ENCODE data around the gene ABCB8.
"Not testable (repeated sequence)": the region's sequence is repeated elsewhere in the genome, so short reads cannot be mapped to it uniquely, and the experiment has no call there.

ABCB8 gene

DNA sequence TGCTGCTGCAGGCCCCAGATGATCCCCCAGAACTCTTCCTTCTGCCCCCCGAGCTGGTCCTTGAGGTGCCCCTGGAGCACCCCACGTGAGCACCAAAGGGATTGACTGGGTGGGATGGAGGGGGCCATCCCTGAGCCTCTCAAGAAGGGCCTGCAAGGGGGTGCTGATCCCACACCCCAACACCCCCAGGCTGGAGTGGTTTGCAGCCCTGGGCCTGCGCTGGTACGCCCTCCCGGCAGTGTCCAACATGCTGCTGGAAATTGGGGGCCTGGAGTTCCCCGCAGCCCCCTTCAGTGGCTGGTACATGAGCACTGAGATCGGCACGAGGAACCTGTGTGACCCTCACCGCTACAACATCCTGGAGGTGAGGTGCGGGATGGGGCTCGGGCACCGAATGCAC is 29.2 kb upstream of the ABCB8 start:
- no peak for DNase-seq

DNA sequence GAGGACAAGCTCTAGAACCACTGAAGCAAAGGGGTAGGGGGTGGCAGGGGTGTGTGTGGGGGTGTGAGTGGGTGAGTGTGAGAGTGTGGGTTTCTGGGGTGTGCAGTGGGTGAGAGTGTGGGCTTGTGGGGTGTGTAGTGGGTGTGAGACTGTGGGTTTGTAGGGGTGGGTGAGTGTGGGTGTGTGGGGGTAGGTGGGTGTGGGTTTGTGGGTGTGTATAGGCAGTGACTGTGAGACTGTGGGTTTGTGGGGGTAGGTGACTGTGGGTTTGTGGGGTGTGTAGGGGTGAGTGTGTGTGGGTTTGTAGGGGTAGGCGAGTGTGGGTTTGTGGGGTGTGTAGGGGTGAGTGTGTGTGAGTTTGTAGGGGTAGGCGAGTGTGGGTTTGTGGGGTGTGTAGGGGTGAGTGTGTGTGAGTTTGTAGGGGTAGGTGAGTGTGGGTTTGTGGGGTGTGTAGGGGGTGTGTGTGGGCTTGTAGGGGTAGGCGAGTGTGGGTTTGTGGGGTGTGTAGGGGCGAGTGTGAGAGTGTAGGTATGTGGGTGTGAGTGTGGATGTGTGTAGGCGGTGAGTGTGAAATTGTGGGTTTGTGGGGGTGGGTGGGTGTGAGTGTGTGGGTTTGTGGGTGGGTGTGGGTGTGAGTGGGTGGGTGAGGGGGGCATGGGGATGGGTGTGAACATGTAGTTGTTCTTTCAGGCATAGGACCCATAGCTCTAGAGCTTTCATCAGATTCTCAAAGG is 28.6 kb upstream of the ABCB8 start:
- DNase-seq = no peak

GRCh38 chr7:151000897-151001495 is 27.3 kb upstream of the ABCB8 start:
- no peak for DNase-seq

GRCh38 chr7:151001546-151001945 is 26.7 kb upstream of the ABCB8 start:
- DNase-seq = no peak

DNA sequence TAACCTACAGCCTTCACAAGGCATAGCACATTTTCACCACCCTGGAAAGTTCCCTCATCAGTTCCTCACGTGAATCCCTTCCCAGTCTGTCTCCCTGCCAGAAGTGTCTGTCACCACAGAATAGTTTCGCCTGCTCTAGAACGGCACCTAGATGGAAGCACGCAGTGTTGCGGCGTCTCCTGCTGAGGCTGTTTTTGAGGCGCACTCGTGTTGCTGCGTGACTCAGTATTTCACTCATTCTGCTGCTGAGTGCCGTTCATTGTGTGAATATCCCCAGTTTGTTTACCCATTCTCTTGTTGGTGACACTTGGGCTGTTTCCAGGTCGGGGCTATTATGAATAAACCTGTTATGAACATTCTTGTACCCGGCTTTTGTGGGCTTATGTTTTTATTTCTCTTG is 24.7 kb upstream of the ABCB8 start:
- no peak for DNase-seq

DNA sequence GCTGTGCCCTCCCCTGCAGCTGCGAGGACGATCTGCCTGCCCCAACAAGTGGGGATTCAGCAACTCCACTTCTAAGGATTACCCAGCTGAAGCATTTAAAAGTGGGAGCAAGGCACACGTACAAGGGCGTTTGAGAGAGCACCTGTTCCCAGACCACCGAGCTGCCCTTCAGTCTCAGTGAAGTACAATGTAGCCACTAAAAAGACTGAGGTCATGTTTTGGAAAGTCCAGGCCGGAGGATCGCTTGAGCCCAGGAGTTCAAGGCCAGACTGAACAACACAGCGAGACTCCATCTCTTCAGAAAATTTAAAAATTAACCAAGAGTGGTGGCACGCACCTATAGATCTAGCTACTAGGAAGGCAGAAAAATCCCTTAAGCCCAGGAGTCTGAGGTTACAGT is 22.7 kb upstream of the ABCB8 start:
- no peak for DNase-seq

GRCh38 chr7:151006590-151007300 is 21.5 kb upstream of the ABCB8 start:
- no peak for DNase-seq

- no peak for DNase-seq
These were observed 20.8 kb upstream of the ABCB8 start for GRCh38 chr7:151007469-151007898.

DNA sequence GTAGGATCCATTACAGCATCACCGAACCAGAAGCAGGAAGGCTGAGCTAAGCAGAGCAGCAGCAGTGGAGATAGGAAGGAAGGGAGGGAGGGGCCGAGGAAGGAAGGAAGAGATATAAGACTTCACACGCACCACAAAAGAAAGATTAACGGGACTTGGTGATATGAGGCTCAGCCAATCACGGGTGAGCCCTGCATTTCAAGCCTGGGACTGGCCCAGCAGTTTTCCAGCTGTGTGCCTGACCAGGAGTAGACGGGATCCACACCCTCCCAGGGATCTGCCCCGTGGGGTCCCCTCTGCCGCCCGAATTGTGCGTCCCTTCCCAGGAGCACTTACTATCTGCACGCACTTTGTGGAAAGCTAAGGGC is 20.1 kb upstream of the ABCB8 start:
- no peak for DNase-seq

- DNase-seq = no peak
These were observed 19.5 kb upstream of the ABCB8 start for GRCh38 chr7:151008511-151009323.

DNA sequence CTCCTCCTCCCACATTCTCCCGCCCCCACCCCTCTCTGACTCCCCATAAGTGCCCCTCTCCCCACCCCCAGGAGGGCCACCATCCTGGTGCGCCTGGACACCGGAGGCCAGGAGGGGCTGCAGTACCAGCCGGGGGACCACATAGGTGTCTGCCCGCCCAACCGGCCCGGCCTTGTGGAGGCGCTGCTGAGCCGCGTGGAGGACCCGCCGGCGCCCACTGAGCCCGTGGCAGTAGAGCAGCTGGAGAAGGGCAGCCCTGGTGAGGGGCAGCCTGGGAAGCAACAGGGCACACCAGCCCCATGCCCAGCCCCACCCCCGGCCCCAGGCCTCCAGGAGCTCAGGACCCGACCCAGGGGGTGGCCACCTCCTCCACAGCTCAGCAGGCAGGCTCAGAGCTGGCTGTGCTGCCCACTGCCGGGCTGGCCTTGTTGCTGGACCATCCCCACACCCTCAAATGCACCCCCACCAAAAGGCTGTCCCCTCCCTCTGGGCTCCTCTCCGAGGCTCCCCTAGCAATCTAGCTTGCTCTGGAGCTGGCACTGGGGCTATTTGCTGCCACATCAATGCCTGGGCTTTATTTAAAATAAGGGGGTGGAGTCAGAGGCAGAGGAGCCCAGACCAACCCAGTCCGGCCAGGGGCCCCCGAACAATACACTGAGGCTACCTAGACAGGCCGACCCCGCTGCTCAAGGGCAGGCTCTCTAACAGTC is 18.8 kb upstream of the ABCB8 start:
- DNase-seq = no peak

DNA sequence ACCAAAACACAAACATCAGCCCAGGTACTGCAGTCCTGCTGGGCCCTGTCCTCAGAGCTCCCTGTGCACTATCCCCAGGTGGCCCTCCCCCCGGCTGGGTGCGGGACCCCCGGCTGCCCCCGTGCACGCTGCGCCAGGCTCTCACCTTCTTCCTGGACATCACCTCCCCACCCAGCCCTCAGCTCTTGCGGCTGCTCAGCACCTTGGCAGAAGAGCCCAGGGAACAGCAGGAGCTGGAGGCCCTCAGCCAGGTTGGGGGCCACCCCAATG is 18.3 kb upstream of the ABCB8 start:
- no peak for DNase-seq

DNA sequence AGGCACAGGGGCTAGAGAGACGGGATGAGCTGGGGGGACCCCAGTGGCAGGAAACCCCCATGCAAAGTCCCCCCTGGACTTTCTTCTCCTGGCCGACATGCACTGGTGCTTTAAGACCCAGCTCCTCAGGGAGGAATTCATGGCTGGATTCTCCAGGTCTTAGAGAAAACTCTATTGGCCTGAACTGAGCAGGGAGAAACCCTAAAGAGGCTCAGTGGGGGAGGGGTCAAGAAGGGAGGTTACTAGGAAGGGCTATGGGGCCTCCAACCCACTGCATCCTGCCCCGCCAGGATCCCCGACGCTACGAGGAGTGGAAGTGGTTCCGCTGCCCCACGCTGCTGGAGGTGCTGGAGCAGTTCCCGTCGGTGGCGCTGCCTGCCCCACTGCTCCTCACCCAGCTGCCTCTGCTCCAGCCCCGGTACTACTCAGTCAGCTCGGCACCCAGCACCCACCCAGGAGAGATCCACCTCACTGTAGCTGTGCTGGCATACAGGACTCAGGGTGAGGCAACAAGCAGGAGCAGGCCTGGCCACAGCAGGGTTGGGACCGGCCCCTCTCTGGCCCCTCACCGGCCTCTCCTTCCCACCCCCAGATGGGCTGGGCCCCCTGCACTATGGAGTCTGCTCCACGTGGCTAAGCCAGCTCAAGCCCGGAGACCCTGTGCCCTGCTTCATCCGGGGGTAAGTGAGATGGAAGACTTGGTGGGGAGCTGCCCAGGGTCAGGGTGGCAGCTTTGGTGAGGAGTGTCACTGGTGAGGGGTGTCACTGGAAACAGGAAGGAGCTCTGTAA is 17.7 kb upstream of the ABCB8 start:
- no peak for DNase-seq

- DNase-seq = no peak
These were observed 17.2 kb upstream of the ABCB8 start for GRCh38 chr7:151011097-151011409.

- not testable (repeated sequence) for DNase-seq
These were observed 16.6 kb upstream of the ABCB8 start for GRCh38 chr7:151011616-151012015.

- no peak for DNase-seq
These were observed 16.1 kb upstream of the ABCB8 start for GRCh38 chr7:151012031-151012692.

GRCh38 chr7:151012911-151013347 is 15.3 kb upstream of the ABCB8 start:
- DNase-seq = no peak

DNA sequence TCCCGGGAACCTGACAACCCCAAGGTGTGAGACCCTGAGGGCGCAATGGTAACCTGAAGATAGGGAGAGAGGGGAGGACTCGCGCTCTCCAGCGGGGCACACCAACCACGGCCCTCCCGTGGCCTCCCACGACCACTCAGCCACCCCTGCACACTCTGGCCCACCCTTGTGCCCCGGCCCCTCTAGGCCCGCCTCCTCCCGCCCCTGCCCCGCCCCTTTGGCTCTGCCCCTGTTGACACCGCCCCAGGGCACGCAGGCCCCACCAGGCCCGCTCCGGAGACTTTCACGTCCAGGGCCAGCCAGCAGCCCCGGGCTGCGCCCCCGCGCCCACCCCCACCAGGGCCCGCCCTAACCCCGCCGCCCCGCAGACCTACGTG is 14.9 kb upstream of the ABCB8 start:
- no peak for DNase-seq

DNA sequence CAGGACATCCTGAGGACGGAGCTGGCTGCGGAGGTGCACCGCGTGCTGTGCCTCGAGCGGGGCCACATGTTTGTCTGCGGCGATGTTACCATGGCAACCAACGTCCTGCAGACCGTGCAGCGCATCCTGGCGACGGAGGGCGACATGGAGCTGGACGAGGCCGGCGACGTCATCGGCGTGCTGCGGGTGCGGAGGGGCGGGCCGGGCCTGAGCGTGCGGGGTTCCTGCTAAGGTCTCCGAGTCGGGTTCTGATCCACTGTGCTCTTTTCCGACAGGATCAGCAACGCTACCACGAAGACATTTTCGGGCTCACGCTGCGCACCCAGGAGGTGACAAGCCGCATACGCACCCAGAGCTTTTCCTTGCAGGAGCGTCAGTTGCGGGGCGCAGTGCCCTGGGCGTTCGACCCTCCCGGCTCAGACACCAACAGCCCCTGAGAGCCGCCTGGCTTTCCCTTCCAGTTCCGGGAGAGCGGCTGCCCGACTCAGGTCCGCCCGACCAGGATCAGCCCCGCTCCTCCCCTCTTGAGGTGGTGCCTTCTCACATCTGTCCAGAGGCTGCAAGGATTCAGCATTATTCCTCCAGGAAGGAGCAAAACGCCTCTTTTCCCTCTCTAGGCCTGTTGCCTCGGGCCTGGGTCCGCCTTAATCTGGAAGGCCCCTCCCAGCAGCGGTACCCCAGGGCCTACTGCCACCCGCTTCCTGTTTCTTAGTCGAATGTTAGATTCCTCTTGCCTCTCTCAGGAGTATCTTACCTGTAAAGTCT is 14.3 kb upstream of the ABCB8 start:
- no peak for DNase-seq

- DNase-seq = no peak
These were observed 13.3 kb upstream of the ABCB8 start for GRCh38 chr7:151014950-151015349.

DNA sequence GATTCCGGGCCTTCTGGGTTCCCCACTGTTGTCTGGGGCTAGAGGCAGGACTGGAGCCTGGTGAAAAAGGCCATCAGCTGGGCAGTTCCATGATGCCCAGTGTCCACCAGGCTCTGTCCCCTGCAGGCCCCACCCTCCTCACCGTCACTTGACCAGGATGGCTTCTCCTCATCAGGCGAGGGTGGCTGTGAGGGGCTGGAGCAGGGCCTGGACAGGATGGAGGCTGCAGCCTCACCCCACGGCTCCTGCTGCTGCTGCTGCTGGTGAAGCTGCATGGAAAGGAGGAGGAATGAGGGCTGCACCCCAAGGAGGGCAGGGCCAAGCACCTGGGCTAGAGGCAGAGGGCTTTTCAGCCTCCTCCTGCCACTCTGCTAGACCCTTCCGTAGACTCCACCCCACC is 12.3 kb upstream of the ABCB8 start:
- no peak for DNase-seq
